Endothelial cell (in vitro differentiated cells): ENCODE measurements around the gene CCDC81. TPM values are rescaled to one million over a fixed set of nuclear protein-coding genes. Genes with fewer than 3 reads are reported as not detected.

Experiments used
- DNase-seq: peaks from one replicate; pipeline ENCODE4 v3.0.0; 2021; ENCODE audit warnings: low spot score
- H3K27ac Mint-ChIP-seq: one replicate; pipeline ENCODE4 v1.8.0; 2021; ENCODE audit warnings: mixed read lengths, inconsistent platforms; ENCODE audit not compliant: unreplicated experiment
- H3K27me3 Mint-ChIP-seq: one replicate; pipeline ENCODE4 v1.8.0; 2021; ENCODE audit warnings: mild to moderate bottlenecking, moderate library complexity, mixed read lengths, inconsistent platforms; ENCODE audit not compliant: unreplicated experiment
- H3K36me3 Mint-ChIP-seq: one replicate; pipeline ENCODE4 v1.8.0; 2021; ENCODE audit warnings: mild to moderate bottlenecking, low read depth, mixed read lengths, inconsistent platforms; ENCODE audit not compliant: unreplicated experiment
- H3K4me1 Mint-ChIP-seq: one replicate; pipeline ENCODE4 v1.8.0; 2021; ENCODE audit warnings: mild to moderate bottlenecking, mixed read lengths, inconsistent platforms; ENCODE audit not compliant: unreplicated experiment
- H3K4me3 Mint-ChIP-seq: one replicate; pipeline ENCODE4 v1.8.0; 2021; ENCODE audit warnings: mild to moderate bottlenecking, mixed read lengths, inconsistent platforms; ENCODE audit not compliant: unreplicated experiment
- H3K9me3 Mint-ChIP-seq: one replicate; pipeline ENCODE4 v1.8.0; 2021; ENCODE audit warnings: mixed read lengths, inconsistent platforms; ENCODE audit not compliant: unreplicated experiment
- total RNA-seq: library from RNA; stranded (reverse); fragmentation: NEBNext Ultra II Directional; extraction: Animal tissue kit (Norgen Biotek cat#: 25700); gene quantifications from one replicate; pipeline ENCODE4 v1.2.1, GENCODE V29; 2021; ENCODE audit not compliant: unreplicated experiment
- TF ChIP-seq, protein P1 (sequence below): fragments of 200-600 bp; sonication (generic); IDR thresholded peaks from one replicate; pipeline ENCODE4 v1.5.0; 2021; ENCODE audit warnings: antibody characterized with exemption; ENCODE audit not compliant: unreplicated experiment

The CCDC81 gene
- total RNA-seq, 1 donor from 2014 or later = 0.33 TPM

DNA sequence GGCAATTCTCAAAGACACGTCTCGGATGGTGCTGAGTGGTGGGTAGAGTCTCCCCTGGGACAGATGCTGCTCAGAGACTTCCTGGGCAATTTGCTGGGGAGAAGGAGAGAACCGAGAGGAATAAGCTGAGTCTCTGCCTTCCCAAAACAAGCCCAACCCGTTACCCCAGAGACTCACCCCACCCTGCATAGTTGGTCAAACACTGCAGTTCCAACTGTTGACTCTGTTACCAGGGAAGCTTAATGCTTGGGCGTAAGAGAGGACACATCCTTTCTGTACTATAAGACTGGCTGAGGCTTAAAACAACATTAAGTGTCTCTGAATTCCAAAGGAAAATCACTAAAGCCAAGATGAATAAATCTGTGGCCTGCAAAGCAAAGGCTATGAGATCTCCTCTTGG is 68.1 kb downstream of the CCDC81 start:
- Mint-ChIP-seq H3K36me3 (no peaks in the 10 kb centered on the region), H3K4me1 (peaks cover 10% of the 10 kb centered on the region), H3K9me3 (no peaks in the 10 kb centered on the region), H3K27me3 (peaks cover 3% of the 10 kb centered on the region), H3K4me3 (no peak overlapping the region), H3K27ac (no peak overlapping the region)
- TF ChIP-seq, protein P1, sequence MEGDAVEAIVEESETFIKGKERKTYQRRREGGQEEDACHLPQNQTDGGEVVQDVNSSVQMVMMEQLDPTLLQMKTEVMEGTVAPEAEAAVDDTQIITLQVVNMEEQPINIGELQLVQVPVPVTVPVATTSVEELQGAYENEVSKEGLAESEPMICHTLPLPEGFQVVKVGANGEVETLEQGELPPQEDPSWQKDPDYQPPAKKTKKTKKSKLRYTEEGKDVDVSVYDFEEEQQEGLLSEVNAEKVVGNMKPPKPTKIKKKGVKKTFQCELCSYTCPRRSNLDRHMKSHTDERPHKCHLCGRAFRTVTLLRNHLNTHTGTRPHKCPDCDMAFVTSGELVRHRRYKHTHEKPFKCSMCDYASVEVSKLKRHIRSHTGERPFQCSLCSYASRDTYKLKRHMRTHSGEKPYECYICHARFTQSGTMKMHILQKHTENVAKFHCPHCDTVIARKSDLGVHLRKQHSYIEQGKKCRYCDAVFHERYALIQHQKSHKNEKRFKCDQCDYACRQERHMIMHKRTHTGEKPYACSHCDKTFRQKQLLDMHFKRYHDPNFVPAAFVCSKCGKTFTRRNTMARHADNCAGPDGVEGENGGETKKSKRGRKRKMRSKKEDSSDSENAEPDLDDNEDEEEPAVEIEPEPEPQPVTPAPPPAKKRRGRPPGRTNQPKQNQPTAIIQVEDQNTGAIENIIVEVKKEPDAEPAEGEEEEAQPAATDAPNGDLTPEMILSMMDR = no peak
- DNase-seq = no peak

DNA sequence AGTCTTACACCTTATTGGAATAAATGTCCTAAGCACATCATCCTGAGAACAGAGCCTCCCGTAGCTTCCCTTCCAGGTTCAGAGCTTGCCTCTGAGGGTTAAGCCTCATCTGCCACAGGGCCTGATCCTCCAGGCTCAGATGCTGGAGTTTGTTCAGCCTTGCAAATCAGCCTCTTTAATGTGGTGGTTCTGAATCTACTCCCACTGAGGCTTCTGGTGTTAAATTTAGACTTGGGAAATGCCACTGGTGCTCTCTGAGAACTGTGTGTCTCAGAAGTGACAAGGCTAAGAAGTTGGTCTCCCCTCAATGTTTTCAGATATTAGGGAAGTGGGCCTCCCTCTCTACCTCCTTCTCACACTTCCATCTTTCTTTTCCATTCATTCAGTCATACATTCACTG is 68.7 kb downstream of the CCDC81 start:
- TF ChIP-seq, protein P1 = no peak
- H3K4me3 Mint-ChIP-seq = no peak overlapping the region
- no peaks in the 10 kb centered on the region for H3K36me3 Mint-ChIP-seq
- H3K4me1 Mint-ChIP-seq = peaks cover 10% of the 10 kb centered on the region
- no peaks in the 10 kb centered on the region for H3K9me3 Mint-ChIP-seq
- H3K27ac Mint-ChIP-seq = no peak overlapping the region
- no peak for DNase-seq
- peaks cover 3% of the 10 kb centered on the region for H3K27me3 Mint-ChIP-seq

DNA sequence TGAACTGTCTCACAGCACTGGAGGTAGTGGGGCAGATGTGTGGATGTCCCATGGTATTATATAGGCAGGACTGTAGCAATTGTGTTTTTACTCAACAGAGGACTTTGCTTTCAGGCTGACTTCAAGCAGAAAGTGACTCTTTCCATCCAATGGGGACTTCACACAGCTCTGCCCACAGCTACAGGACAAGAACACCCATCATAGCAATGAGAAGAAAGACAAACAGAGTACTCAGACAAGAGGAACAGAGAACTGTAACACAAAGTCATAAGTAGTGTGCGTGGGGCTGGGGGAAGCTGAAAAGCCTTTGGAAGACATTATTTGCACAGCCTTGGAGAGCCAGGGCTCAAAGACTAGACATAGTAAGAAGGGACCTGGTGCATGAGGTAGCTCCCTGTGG is 70.3 kb downstream of the CCDC81 start:
- Mint-ChIP-seq H3K27ac (no peak overlapping the region), H3K27me3 (peaks cover 3% of the 10 kb centered on the region), H3K36me3 (no peaks in the 10 kb centered on the region), H3K4me3 (no peak overlapping the region), H3K4me1 (peaks cover 5% of the 10 kb centered on the region), H3K9me3 (no peaks in the 10 kb centered on the region)
- DNase-seq = no peak
- TF ChIP-seq, protein P1 = no peak

DNA sequence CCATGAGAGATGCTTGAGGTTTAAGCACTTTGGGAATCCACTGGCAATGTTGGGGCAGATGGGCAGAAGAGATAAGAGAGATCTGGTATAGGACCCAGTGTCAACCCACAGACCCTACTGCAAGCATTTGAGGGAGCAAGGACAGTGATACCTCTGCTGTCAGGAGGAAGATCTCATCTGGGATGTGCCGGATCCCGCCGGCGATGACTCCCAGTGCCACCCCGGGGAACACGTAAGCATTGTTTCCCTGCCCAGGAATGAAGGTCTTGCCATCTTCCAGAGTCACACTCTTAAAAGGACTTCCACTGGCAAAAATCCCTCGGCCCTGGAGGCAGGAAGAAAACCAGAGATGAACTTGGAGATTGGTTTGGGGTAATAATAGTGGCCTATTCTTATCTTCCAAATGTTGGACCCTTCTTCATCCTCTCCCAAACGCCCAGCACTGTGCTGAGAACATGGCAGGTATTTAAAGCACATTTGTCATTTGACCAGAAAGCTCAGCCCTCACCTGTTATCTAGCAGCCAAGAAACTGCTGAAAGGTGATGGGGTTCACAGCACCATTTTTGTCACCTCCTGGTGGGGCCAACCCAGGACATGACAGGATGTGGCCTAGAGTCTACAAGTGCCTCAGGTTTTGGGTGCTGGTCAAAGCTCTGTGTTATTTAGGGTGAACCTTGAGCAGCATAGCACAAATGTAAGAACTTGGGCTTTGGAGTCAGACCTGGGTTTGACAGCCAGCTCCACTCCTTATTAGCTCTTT is 71.7 kb downstream of the CCDC81 start:
- Mint-ChIP-seq H3K4me1 (no peaks in the 10 kb centered on the region), H3K27me3 (no peaks in the 10 kb centered on the region), H3K9me3 (no peaks in the 10 kb centered on the region), H3K27ac (no peak overlapping the region), H3K4me3 (no peak overlapping the region), H3K36me3 (no peaks in the 10 kb centered on the region)
- TF ChIP-seq, protein P1 = no peak
- DNase-seq = no peak

DNA sequence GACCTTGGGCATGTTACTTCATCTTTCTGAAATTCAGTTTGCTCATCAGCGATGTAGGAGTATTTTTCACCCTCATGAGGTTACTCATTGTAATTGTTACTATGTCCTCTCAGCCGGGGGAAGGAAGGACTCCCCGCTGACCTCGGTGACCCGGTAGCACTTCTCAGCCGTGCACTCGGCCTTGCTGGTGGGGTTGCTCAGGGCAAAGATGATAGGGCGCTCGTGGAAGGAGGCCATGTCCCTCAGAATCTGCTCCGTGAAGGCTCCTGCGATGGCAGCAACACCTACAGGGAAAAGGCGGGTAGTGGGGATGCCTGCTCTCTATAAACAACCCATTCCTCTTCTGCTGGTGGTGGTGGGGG is 72.2 kb downstream of the CCDC81 start:
- Mint-ChIP-seq H3K27ac (no peak overlapping the region), H3K9me3 (no peaks in the 10 kb centered on the region), H3K27me3 (no peaks in the 10 kb centered on the region), H3K4me1 (no peaks in the 10 kb centered on the region), H3K4me3 (no peak overlapping the region), H3K36me3 (no peaks in the 10 kb centered on the region)
- TF ChIP-seq, protein P1 = no peak
- no peak for DNase-seq
